ENCODE measurements around the gene GABARAP.

DNA sequence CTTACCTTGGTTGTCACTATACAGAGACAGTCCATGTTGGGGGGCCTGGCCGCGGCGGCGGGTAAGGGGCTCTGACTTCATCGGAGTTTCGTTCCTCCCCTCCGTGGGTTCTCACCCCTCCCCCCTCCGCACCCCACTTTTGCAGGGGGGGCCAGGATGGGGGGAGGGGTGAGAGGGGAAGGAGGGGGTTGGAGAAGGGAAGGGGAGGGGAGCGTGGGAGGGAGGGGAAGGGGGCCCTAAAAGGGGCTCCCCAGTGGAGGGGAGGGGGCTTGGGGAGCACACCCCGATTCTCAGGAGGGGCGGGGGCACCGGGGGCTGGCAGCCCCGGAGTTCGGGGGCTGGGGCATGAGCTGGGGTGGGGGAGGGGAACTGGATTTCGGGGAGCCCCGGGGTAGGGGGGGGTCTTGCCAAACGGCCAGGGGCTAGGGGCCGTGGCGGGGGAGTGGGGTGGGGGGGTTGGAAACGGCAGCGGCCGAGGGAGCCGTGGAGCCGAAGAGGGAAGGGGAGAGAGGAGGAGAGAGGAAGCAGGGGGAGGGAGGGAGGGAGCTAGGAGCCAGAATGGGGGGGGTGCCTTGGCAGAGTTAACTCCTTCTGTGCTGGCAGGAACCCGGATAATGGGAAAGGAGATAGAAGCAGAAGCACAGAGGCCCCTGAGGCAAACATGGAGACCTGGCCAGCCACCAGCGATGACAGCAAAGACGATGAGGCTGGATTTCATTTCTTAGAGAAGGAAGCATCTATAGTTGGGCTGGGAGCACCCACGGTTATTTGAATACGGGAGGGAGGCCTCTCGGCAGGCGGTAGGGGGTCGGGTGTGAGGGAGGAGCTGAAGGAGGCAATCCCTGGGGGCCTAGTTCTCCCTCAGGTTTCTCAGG is 24.9 kb downstream of the GABARAP start:
- TF ChIP-seq, protein P1, sequence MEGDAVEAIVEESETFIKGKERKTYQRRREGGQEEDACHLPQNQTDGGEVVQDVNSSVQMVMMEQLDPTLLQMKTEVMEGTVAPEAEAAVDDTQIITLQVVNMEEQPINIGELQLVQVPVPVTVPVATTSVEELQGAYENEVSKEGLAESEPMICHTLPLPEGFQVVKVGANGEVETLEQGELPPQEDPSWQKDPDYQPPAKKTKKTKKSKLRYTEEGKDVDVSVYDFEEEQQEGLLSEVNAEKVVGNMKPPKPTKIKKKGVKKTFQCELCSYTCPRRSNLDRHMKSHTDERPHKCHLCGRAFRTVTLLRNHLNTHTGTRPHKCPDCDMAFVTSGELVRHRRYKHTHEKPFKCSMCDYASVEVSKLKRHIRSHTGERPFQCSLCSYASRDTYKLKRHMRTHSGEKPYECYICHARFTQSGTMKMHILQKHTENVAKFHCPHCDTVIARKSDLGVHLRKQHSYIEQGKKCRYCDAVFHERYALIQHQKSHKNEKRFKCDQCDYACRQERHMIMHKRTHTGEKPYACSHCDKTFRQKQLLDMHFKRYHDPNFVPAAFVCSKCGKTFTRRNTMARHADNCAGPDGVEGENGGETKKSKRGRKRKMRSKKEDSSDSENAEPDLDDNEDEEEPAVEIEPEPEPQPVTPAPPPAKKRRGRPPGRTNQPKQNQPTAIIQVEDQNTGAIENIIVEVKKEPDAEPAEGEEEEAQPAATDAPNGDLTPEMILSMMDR (conservative IDR thresholded peaks at IDR 0.05; ENCODE audit: low read depth, low read length), result no peak
- TF ChIP-seq RAD21 (IDR thresholded peaks at IDR 0.05; ENCODE audit: low read length) (no peak), POLR2A (IDR thresholded peaks at IDR 0.05; ENCODE audit: low read depth, low read length) (no peak), NFE2L2 (IDR thresholded peaks at IDR 0.05; ENCODE audit: low read depth, low read length) (no peak), CHD1 (IDR thresholded peaks at IDR 0.05; ENCODE audit: low read depth, low read length) (no peak), MAFK (IDR thresholded peaks at IDR 0.05; ENCODE audit: low read depth, low read length) (no peak), MXI1 (IDR thresholded peaks at IDR 0.05; ENCODE audit: borderline replicate concordance, low read depth, low read length) (no peak), MAZ (IDR thresholded peaks at IDR 0.05; ENCODE audit: borderline replicate concordance, low read depth, low read length) (peak; percentile 86), FOS (IDR thresholded peaks at IDR 0.05; ENCODE audit: low read depth, low read length) (no peak), CEBPB (IDR thresholded peaks at IDR 0.05; ENCODE audit: low read depth, low read length) (no peak), RCOR1 (IDR thresholded peaks at IDR 0.05; ENCODE audit: insufficient replicate concordance, low read length) (no peak)
- TF ChIP-seq, protein P2, sequence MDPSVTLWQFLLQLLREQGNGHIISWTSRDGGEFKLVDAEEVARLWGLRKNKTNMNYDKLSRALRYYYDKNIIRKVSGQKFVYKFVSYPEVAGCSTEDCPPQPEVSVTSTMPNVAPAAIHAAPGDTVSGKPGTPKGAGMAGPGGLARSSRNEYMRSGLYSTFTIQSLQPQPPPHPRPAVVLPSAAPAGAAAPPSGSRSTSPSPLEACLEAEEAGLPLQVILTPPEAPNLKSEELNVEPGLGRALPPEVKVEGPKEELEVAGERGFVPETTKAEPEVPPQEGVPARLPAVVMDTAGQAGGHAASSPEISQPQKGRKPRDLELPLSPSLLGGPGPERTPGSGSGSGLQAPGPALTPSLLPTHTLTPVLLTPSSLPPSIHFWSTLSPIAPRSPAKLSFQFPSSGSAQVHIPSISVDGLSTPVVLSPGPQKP (IDR thresholded peaks at IDR 0.05; ENCODE audit: borderline replicate concordance, low read depth, low read length), result no peak
- TF ChIP-seq, protein P3, sequence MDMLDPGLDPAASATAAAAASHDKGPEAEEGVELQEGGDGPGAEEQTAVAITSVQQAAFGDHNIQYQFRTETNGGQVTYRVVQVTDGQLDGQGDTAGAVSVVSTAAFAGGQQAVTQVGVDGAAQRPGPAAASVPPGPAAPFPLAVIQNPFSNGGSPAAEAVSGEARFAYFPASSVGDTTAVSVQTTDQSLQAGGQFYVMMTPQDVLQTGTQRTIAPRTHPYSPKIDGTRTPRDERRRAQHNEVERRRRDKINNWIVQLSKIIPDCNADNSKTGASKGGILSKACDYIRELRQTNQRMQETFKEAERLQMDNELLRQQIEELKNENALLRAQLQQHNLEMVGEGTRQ (IDR thresholded peaks at IDR 0.05; ENCODE audit: low read depth, low read length), result no peak

All from IMR-90 (cell line).